NCI-H2107 treated with DMSO at 0.1 percent for 48 hours (cell line): Measurements from ENCODE around the gene STK32C.
"Not testable (repeated sequence)": the region's sequence is repeated elsewhere in the genome, so short reads cannot be mapped to it uniquely, and the experiment has no call there.

ENCODE experiments used
- DNase-seq: peaks from one replicate; lab custom pipeline; 2025; ENCODE audit not compliant: unreplicated experiment; lab: John Stamatoyannopoulos, UW

The STK32C gene

GRCh38 chr10:132319853-132320653 is 12.3 kb upstream of the STK32C start:
- no peak for DNase-seq

GRCh38 chr10:132317477-132317876 is 9.7 kb upstream of the STK32C start:
- DNase-seq, result not testable (repeated sequence)

GRCh38 chr10:132316133-132316532 is 8.4 kb upstream of the STK32C start:
- DNase-seq, result no peak

GRCh38 chr10:132314881-132315280 is 7.1 kb upstream of the STK32C start:
- DNase-seq, result not testable (repeated sequence)

- DNase-seq, result no peak
These were observed 6.6 kb upstream of the STK32C start for GRCh38 chr10:132314336-132314735.

- DNase-seq, result no peak
These were observed 6.1 kb upstream of the STK32C start for GRCh38 chr10:132313865-132314264.

- no peak for DNase-seq
These were observed 5.6 kb upstream of the STK32C start for GRCh38 chr10:132313305-132313704.

GRCh38 chr10:132311338-132311939 is 3.7 kb upstream of the STK32C start:
- no peak for DNase-seq

GRCh38 chr10:132310701-132311337 is 3.1 kb upstream of the STK32C start:
- DNase-seq, result no peak

GRCh38 chr10:132309879-132310591 is 2.3 kb upstream of the STK32C start:
- DNase-seq, result no peak

- no peak for DNase-seq
These were observed 1.7 kb upstream of the STK32C start for GRCh38 chr10:132309471-132309865.

GRCh38 chr10:132308587-132309470 is 1.1 kb upstream of the STK32C start:
- DNase-seq, result no peak

GRCh38 chr10:132306864-132307751 is 642 bp downstream of the STK32C start:
- DNase-seq, result peak; percentile 19

GRCh38 chr10:132306343-132306685 is 1.4 kb downstream of the STK32C start:
- no peak for DNase-seq

GRCh38 chr10:132305654-132306342 is 2.0 kb downstream of the STK32C start:
- no peak for DNase-seq

- no peak for DNase-seq
These were observed 2.8 kb downstream of the STK32C start for GRCh38 chr10:132304756-132305509.

- no peak for DNase-seq
These were observed 4.2 kb downstream of the STK32C start for GRCh38 chr10:132303361-132304115.
